Activated CD4-positive, alpha-beta T cell treated with anti-CD3 and anti-CD28 coated beads, Interleukin-2, Interleukin-4, amounts not matched to agents 100 ng/mL and 50 ng/mL, durations not matched to agents 16 hours and 8 hours (primary cell): ENCODE data around the gene ZBED4.
A peak's percentile ranks its signal among the peaks of the same experiment; 100 is the strongest.
"Not testable (repeated sequence)": the region's sequence is repeated elsewhere in the genome, so short reads cannot be mapped to it uniquely, and the experiment has no call there.

Source experiments
- DNase-seq: peaks from one replicate; pipeline ENCODE4 v3.0.0-alpha.2; 2020; ENCODE audit warnings: low spot score

Gene ZBED4

GRCh38 chr22:49852898-49853894, at the start of gene ZBED4:
Gene ZBED4 (plus strand): TSS chr22:49853844. CDS start chr22:49883663, 29,819 bp downstream.
- peak; percentile 99 for DNase-seq

GRCh38 chr22:49807129-49807528, 46.5 kb upstream of the ZBED4 start:
- no peak for DNase-seq

- DNase-seq: no peak
These were observed 45.6 kb upstream of the ZBED4 start for GRCh38 chr22:49807780-49808708.

- no peak for DNase-seq
These were observed 43.2 kb upstream of the ZBED4 start for GRCh38 chr22:49810363-49811019.

- DNase-seq: no peak
These were observed 42.4 kb upstream of the ZBED4 start for GRCh38 chr22:49811020-49811791.

GRCh38 chr22:49812838-49813237, 40.8 kb upstream of the ZBED4 start:
- DNase-seq: no peak

GRCh38 chr22:49814164-49814686, 39.4 kb upstream of the ZBED4 start:
- no peak for DNase-seq

- DNase-seq: no peak
These were observed 38.8 kb upstream of the ZBED4 start for GRCh38 chr22:49814856-49815255.

- peak; percentile 69 for DNase-seq
These were observed 38.0 kb upstream of the ZBED4 start for GRCh38 chr22:49815641-49816091.

GRCh38 chr22:49817359-49817758, 36.3 kb upstream of the ZBED4 start:
- no peak for DNase-seq

GRCh38 chr22:49820984-49821383, 32.7 kb upstream of the ZBED4 start:
- no peak for DNase-seq

GRCh38 chr22:49821741-49822140, 31.9 kb upstream of the ZBED4 start:
- not testable (repeated sequence) for DNase-seq

- no peak for DNase-seq
These were observed 30.2 kb upstream of the ZBED4 start for GRCh38 chr22:49823289-49824045.

- DNase-seq: peak; percentile 50
These were observed 29.3 kb upstream of the ZBED4 start for GRCh38 chr22:49824185-49824925.

- DNase-seq: no peak
These were observed 28.7 kb upstream of the ZBED4 start for GRCh38 chr22:49824936-49825335.

- DNase-seq: no peak
These were observed 28.2 kb upstream of the ZBED4 start for GRCh38 chr22:49825436-49825835.

- peak; percentile 62 for DNase-seq
These were observed 27.6 kb upstream of the ZBED4 start for GRCh38 chr22:49825944-49826602.

GRCh38 chr22:49826603-49827270, 26.9 kb upstream of the ZBED4 start:
- DNase-seq: no peak
